ENCODE results near the gene MOK.

MOK gene

DNA sequence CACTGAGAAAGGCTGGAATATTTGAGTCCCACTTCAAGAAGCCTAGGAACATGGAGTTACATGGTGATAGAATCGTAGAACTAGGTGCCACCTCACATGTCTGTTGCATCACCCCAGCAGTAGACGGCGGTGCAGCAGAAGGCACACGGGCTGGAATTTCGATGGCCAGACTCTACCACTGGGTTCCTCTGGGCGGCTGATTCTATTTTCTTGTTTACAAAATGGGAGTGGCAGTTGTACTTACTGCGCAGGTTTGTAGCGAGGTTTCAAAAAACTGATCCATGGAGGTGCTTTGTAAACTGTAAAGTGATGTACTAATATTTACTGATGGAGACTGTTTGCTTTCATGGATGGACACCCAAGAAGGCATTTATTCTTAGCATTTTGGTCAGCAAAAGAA is 119.6 kb downstream of the MOK start:
- H3K4me1 ChIP-seq (ENCODE audit: insufficient read depth, insufficient read length): peaks cover 6% of the 10 kb centered on the region

GRCh38 chr14:102184316-102185035 is 120.5 kb downstream of the MOK start:
- no peak for DNase-seq (ENCODE audit: low read depth, low spot score)
- peaks cover 6% of the 10 kb centered on the region for H3K4me1 ChIP-seq (ENCODE audit: insufficient read depth, insufficient read length)
- no peaks in the 10 kb centered on the region for H3K36me3 ChIP-seq (ENCODE audit: insufficient read depth, insufficient read length, low read length)
- H3K27me3 ChIP-seq (ENCODE audit: insufficient read depth, insufficient read length): no peaks in the 10 kb centered on the region
- H3K9ac ChIP-seq (ENCODE audit: insufficient read length, low read depth): no peak overlapping the region
- TF ChIP-seq ZNF274 (IDR thresholded peaks at IDR 0.05; ENCODE audit: low read depth, low read length) (no peak), SUZ12 (IDR thresholded peaks at IDR 0.05; ENCODE audit: extremely low read depth, insufficient read depth, insufficient read length) (no peak), YY1 (IDR thresholded peaks at IDR 0.05; ENCODE audit: insufficient read depth, insufficient read length) (no peak)
- H3K9me3 ChIP-seq (ENCODE audit: insufficient read depth, low read length): no peaks in the 10 kb centered on the region
- no peak overlapping the region for H3K4me3 ChIP-seq (ENCODE audit: insufficient read length, low read depth)

More for the DNA sequence above, 119.6 kb downstream of the MOK start:
- DNase-seq (ENCODE audit: low read depth, low spot score): no peak
- Histone ChIP-seq H3K4me3 (ENCODE audit: insufficient read length, low read depth) (no peak overlapping the region), H3K36me3 (ENCODE audit: insufficient read depth, insufficient read length, low read length) (no peaks in the 10 kb centered on the region), H3K9me3 (ENCODE audit: insufficient read depth, low read length) (no peaks in the 10 kb centered on the region), H3K9ac (ENCODE audit: insufficient read length, low read depth) (no peak overlapping the region), H3K27me3 (ENCODE audit: insufficient read depth, insufficient read length) (no peaks in the 10 kb centered on the region)
- no peak for TF ChIP-seq SUZ12 (IDR thresholded peaks at IDR 0.05; ENCODE audit: extremely low read depth, insufficient read depth, insufficient read length)
- no peak for TF ChIP-seq ZNF274 (IDR thresholded peaks at IDR 0.05; ENCODE audit: low read depth, low read length)
- TF ChIP-seq YY1 (IDR thresholded peaks at IDR 0.05; ENCODE audit: insufficient read depth, insufficient read length): no peak

GRCh38 chr14:102183886-102184285 is 121.1 kb downstream of the MOK start:
- TF ChIP-seq YY1 (IDR thresholded peaks at IDR 0.05; ENCODE audit: insufficient read depth, insufficient read length): no peak
- no peak for TF ChIP-seq ZNF274 (IDR thresholded peaks at IDR 0.05; ENCODE audit: low read depth, low read length)
- no peak for TF ChIP-seq SUZ12 (IDR thresholded peaks at IDR 0.05; ENCODE audit: extremely low read depth, insufficient read depth, insufficient read length)
- H3K27me3 ChIP-seq (ENCODE audit: insufficient read depth, insufficient read length): no peaks in the 10 kb centered on the region
- no peaks in the 10 kb centered on the region for H3K9me3 ChIP-seq (ENCODE audit: insufficient read depth, low read length)
- H3K9ac ChIP-seq (ENCODE audit: insufficient read length, low read depth): no peak overlapping the region
- no peak overlapping the region for H3K4me3 ChIP-seq (ENCODE audit: insufficient read length, low read depth)
- DNase-seq (ENCODE audit: low read depth, low spot score): no peak
- peaks cover 6% of the 10 kb centered on the region for H3K4me1 ChIP-seq (ENCODE audit: insufficient read depth, insufficient read length)
- no peaks in the 10 kb centered on the region for H3K36me3 ChIP-seq (ENCODE audit: insufficient read depth, insufficient read length, low read length)

DNA sequence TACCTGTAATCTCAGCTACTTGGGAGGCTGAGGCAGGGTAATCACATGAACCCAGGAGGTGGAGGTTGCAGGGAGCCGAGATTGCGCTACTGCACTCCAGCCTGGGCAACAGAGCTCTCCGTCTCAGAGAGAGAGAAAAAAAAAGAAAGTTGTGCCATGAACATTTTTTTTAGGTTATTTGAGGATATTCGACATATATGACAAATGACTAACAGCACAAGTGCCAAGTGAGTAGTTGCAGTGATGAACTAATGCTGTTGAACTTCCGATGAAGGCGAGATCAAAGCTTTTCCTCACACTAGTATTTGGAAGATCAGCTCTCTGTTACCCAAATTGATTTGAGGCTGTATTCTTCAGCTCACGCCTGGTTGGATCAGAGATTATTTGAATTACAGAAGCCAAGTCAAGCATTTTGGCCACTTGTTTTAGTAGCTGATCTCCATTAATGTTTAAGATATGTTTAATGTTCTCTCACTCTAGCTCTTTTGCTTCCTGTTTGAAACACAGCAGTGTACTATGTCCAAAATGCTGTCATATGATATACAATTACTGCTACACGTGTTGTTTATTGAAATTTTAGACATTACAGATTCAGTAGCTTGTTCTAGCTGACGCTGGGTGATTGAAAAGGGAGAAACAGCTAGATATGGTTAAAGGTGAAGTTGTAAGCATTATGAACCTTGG is 121.9 kb downstream of the MOK start:
- no peak for TF ChIP-seq SUZ12 (IDR thresholded peaks at IDR 0.05; ENCODE audit: extremely low read depth, insufficient read depth, insufficient read length)
- no peak for TF ChIP-seq YY1 (IDR thresholded peaks at IDR 0.05; ENCODE audit: insufficient read depth, insufficient read length)
- no peak for TF ChIP-seq ZNF274 (IDR thresholded peaks at IDR 0.05; ENCODE audit: low read depth, low read length)
- no peaks in the 10 kb centered on the region for H3K36me3 ChIP-seq (ENCODE audit: insufficient read depth, insufficient read length, low read length)
- H3K27me3 ChIP-seq (ENCODE audit: insufficient read depth, insufficient read length): no peaks in the 10 kb centered on the region
- peaks cover 6% of the 10 kb centered on the region for H3K4me1 ChIP-seq (ENCODE audit: insufficient read depth, insufficient read length)
- no peak overlapping the region for H3K9ac ChIP-seq (ENCODE audit: insufficient read length, low read depth)
- no peak overlapping the region for H3K4me3 ChIP-seq (ENCODE audit: insufficient read length, low read depth)
- no peaks in the 10 kb centered on the region for H3K9me3 ChIP-seq (ENCODE audit: insufficient read depth, low read length)
- DNase-seq (ENCODE audit: low read depth, low spot score): no peak

DNA sequence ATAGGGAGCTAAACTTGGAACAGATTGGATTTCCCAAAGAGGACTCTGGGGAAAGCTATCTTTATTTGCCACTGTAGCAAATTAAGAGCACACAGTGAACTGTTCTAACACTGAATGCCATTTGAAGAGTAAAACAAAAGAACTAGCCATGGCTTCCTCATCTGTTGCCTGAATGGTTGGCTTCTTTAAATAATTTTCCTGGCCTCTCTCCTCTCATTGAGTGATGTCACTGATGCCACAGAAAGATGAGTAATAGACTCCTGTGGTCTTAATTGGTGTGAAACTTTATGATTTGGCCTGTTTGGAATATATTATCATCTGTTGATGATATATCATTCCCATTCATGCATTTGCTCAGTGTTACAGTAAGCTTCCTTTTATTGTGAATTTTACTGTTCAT is 122.8 kb downstream of the MOK start:
- H3K4me3 ChIP-seq (ENCODE audit: insufficient read length, low read depth): no peak overlapping the region
- H3K9me3 ChIP-seq (ENCODE audit: insufficient read depth, low read length): no peaks in the 10 kb centered on the region
- DNase-seq (ENCODE audit: low read depth, low spot score): no peak
- TF ChIP-seq SUZ12 (IDR thresholded peaks at IDR 0.05; ENCODE audit: extremely low read depth, insufficient read depth, insufficient read length) (no peak), YY1 (IDR thresholded peaks at IDR 0.05; ENCODE audit: insufficient read depth, insufficient read length) (no peak), ZNF274 (IDR thresholded peaks at IDR 0.05; ENCODE audit: low read depth, low read length) (no peak)
- H3K36me3 ChIP-seq (ENCODE audit: insufficient read depth, insufficient read length, low read length): no peaks in the 10 kb centered on the region
- H3K9ac ChIP-seq (ENCODE audit: insufficient read length, low read depth): no peak overlapping the region
- no peaks in the 10 kb centered on the region for H3K27me3 ChIP-seq (ENCODE audit: insufficient read depth, insufficient read length)
- H3K4me1 ChIP-seq (ENCODE audit: insufficient read depth, insufficient read length): peaks cover 2% of the 10 kb centered on the region

DNA sequence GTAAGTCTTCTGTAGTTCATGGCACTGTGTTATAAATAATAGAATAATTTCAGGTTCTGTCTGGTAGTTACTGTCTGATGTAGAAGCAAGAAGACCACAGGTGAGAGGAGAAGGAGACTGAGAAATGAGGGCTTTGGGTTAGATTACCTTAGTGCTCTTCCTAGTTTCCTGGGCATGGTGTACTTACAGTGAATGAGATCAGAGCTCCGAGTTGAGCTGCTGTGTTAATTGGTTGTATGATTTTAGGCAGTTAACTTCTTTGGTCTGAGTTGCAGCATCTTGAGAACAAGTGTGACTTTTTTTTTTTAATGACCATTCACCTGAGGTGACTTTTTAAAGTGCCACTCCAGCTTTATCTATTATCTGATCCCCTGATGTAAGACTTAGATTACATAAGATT is 123.8 kb downstream of the MOK start:
- Histone ChIP-seq H3K9me3 (ENCODE audit: insufficient read depth, low read length) (no peaks in the 10 kb centered on the region), H3K9ac (ENCODE audit: insufficient read length, low read depth) (no peak overlapping the region), H3K4me1 (ENCODE audit: insufficient read depth, insufficient read length) (peaks cover under 1% of the 10 kb centered on the region), H3K36me3 (ENCODE audit: insufficient read depth, insufficient read length, low read length) (no peaks in the 10 kb centered on the region), H3K4me3 (ENCODE audit: insufficient read length, low read depth) (no peak overlapping the region), H3K27me3 (ENCODE audit: insufficient read depth, insufficient read length) (no peaks in the 10 kb centered on the region)
- DNase-seq (ENCODE audit: low read depth, low spot score): no peak
- TF ChIP-seq SUZ12 (IDR thresholded peaks at IDR 0.05; ENCODE audit: extremely low read depth, insufficient read depth, insufficient read length) (no peak), YY1 (IDR thresholded peaks at IDR 0.05; ENCODE audit: insufficient read depth, insufficient read length) (no peak), ZNF274 (IDR thresholded peaks at IDR 0.05; ENCODE audit: low read depth, low read length) (no peak)

DNA sequence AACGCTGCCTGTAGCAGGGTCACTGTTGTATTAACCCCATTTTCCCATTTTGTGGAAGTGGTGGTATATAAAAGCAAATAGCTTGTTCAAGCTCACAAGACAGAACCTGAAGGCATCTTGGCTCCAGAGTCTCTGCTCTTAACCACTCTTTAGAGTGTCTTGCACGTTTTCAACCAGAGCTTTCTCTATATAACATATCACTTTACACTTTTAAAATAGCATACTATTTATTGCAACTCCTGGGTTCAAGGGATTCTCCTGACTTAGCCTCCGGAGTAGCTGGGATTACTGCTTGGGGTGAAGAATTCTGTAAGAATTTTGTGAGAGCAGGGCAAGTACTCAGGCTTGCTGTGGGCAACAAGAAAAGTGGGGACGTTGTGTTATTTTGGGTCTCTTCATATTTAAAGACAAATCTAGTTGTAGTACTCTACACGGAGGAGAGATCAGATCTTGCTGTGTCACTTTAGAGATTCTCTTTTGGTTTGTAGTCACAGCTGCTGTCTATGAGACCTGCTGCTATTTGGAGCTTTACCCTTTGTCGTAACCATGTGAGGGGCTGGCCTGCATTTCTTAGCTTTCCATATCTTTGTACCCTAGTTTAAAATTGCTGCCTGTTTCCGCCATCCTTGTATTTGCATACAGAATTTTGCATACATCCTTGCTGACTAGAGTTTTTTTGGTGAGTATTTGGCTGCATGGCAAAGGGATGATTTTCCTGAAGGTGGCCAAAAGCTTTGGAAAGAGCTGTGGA is 124.5 kb downstream of the MOK start:
- Histone ChIP-seq H3K27me3 (ENCODE audit: insufficient read depth, insufficient read length) (no peaks in the 10 kb centered on the region), H3K4me1 (ENCODE audit: insufficient read depth, insufficient read length) (no peaks in the 10 kb centered on the region), H3K9me3 (ENCODE audit: insufficient read depth, low read length) (no peaks in the 10 kb centered on the region), H3K36me3 (ENCODE audit: insufficient read depth, insufficient read length, low read length) (no peaks in the 10 kb centered on the region), H3K4me3 (ENCODE audit: insufficient read length, low read depth) (no peak overlapping the region), H3K9ac (ENCODE audit: insufficient read length, low read depth) (no peak overlapping the region)
- TF ChIP-seq ZNF274 (IDR thresholded peaks at IDR 0.05; ENCODE audit: low read depth, low read length) (no peak), SUZ12 (IDR thresholded peaks at IDR 0.05; ENCODE audit: extremely low read depth, insufficient read depth, insufficient read length) (no peak), YY1 (IDR thresholded peaks at IDR 0.05; ENCODE audit: insufficient read depth, insufficient read length) (no peak)
- DNase-seq (ENCODE audit: low read depth, low spot score): no peak
